HEK293T (cell line): ENCODE data around the gene TMPRSS6.

Experiments
- CTCF ChIA-PET: fragments of 350-600 bp; formaldehyde crosslinking; extraction: SDS; loops from one replicate; lab custom pipeline; 2021; ENCODE audit warnings: antibody characterized with exemption, inconsistent platforms; lab: Yijun Ruan, JAX
- POLR2A ChIA-PET: fragments of 350-600 bp; formaldehyde crosslinking; extraction: SDS; loops from one replicate; lab custom pipeline; 2020; ENCODE audit warnings: antibody characterized with exemption, inconsistent platforms; lab: Yijun Ruan, JAX
- DNase-seq: peaks from one replicate; pipeline ENCODE4 v3.0.0; 2012; ENCODE audit warnings: mixed read lengths; ENCODE audit errors: extremely low spot score
- ARNT ChIP-seq: fragments of 450-650 bp; IDR thresholded peaks from 2 replicates; pipeline ENCODE4 v1.6.1; 2017; ENCODE audit warnings: mild to moderate bottlenecking
- BHLHE40 ChIP-seq: fragments of 450-650 bp; IDR thresholded peaks from 2 replicates; pipeline ENCODE4 v1.6.1; 2016; ENCODE audit warnings: mild to moderate bottlenecking, moderate library complexity, borderline replicate concordance
- CTBP1 ChIP-seq: fragments of 450-650 bp; IDR thresholded peaks from 2 replicates; pipeline ENCODE4 v1.6.1; 2016; ENCODE audit warnings: borderline replicate concordance
- ELF4 ChIP-seq: fragments of 450-650 bp; IDR thresholded peaks from 2 replicates; pipeline ENCODE4 v1.6.1; 2017; ENCODE audit warnings: antibody characterized with exemption
- FOXA1 ChIP-seq: fragments of 450-650 bp; IDR thresholded peaks from 2 replicates; pipeline ENCODE4 v1.6.1; 2016; ENCODE audit warnings: mild to moderate bottlenecking
- FOXK2 ChIP-seq: fragments of 450-650 bp; IDR thresholded peaks from 2 replicates; pipeline ENCODE4 v1.6.1; 2016; ENCODE audit warnings: mild to moderate bottlenecking
- FOXM1 ChIP-seq: fragments of 450-650 bp; IDR thresholded peaks from 2 replicates; pipeline ENCODE4 v1.6.1; 2017; ENCODE audit warnings: mild to moderate bottlenecking, borderline replicate concordance
- HDGF ChIP-seq: fragments of 450-650 bp; IDR thresholded peaks from 2 replicates; pipeline ENCODE4 v1.6.1; 2017; ENCODE audit warnings: antibody characterized with exemption, borderline replicate concordance
- L3MBTL2 ChIP-seq: fragments of 450-650 bp; conservative IDR thresholded peaks from 2 replicates; pipeline ENCODE4 v1.6.1; 2016; ENCODE audit warnings: mild to moderate bottlenecking
- LEF1 ChIP-seq: fragments of 450-650 bp; IDR thresholded peaks from 2 replicates; pipeline ENCODE4 v1.6.1; 2017; ENCODE audit warnings: mild to moderate bottlenecking, borderline replicate concordance
- NFRKB ChIP-seq: fragments of 450-650 bp; IDR thresholded peaks from 2 replicates; pipeline ENCODE4 v1.6.1; 2016; ENCODE audit warnings: mild to moderate bottlenecking, moderate library complexity
- PKNOX1 ChIP-seq: fragments of 450-650 bp; IDR thresholded peaks from 2 replicates; pipeline ENCODE4 v1.6.1; 2016
- SP1 ChIP-seq: fragments of 450-650 bp; IDR thresholded peaks from 2 replicates; pipeline ENCODE4 v1.6.1; 2017
- SUZ12 ChIP-seq: fragments of 450-650 bp; IDR thresholded peaks from 2 replicates; pipeline ENCODE4 v1.6.1; 2016; ENCODE audit warnings: mild to moderate bottlenecking
- TARDBP ChIP-seq: fragments of 450-650 bp; IDR thresholded peaks from 2 replicates; pipeline ENCODE4 v1.6.1; 2016
- ZNF384 ChIP-seq: fragments of 450-650 bp; IDR thresholded peaks from 2 replicates; pipeline ENCODE4 v1.6.1; 2016

The TMPRSS6 gene

GRCh38 chr22:37048133-37048532 lies 61.4 kb downstream of the TMPRSS6 start:
- POLR2A ChIA-PET, result no interaction called here
- DNase-seq, result no peak
- TF ChIP-seq ARNT (no peak), TARDBP (no peak), SP1 (no peak), CTBP1 (no peak), HDGF (no peak), FOXK2 (no peak), PKNOX1 (no peak), LEF1 (no peak), BHLHE40 (no peak), FOXM1 (no peak), ZNF384 (no peak), NFRKB (no peak)
- CTCF ChIA-PET, result no interaction called here

GRCh38 chr22:37047006-37047405 lies 62.5 kb downstream of the TMPRSS6 start:
- TF ChIP-seq CTBP1, result no peak
- no peak for TF ChIP-seq L3MBTL2
- no peak for TF ChIP-seq FOXM1
- no peak for TF ChIP-seq ELF4
- no peak for TF ChIP-seq SP1
- no peak for TF ChIP-seq PKNOX1
- no peak for TF ChIP-seq ZNF384
- no peak for TF ChIP-seq NFRKB
- no peak for TF ChIP-seq SUZ12
- no peak for TF ChIP-seq FOXK2
- no peak for TF ChIP-seq ARNT
- no peak for TF ChIP-seq LEF1
- no peak for TF ChIP-seq TARDBP
- no peak for TF ChIP-seq BHLHE40
- DNase-seq, result no peak
- POLR2A ChIA-PET, result no interaction called here
- CTCF ChIA-PET, result interaction anchor here (1.1 to 1.3 kb wide), 2 partner anchors 13 to 188 kb away, joined by 3 read pairs; no protein-coding TSS in a partner anchor

GRCh38 chr22:37046589-37046988 lies 62.9 kb downstream of the TMPRSS6 start:
- DNase-seq, result no peak
- ChIA-PET CTCF (interaction anchor here (0.6 to 1.3 kb wide), 8 partner anchors 8 to 975 kb away, joined by 3 to 9 read pairs (median 4); no protein-coding TSS in a partner anchor), POLR2A (interaction anchor here (0.5 to 0.7 kb wide), 2 partner anchors 26 to 182 kb away, joined by 3 to 4 read pairs; no protein-coding TSS in a partner anchor)
- TF ChIP-seq ELF4 (no peak), HDGF (no peak), LEF1 (no peak), BHLHE40 (no peak), FOXM1 (no peak), SUZ12 (no peak)

GRCh38 chr22:37045958-37046357 lies 63.6 kb downstream of the TMPRSS6 start:
- POLR2A ChIA-PET, result interaction anchor here (0.5 to 1.1 kb wide), 3 partner anchors 25 to 183 kb away, joined by 3 to 4 read pairs (median 3); no protein-coding TSS in a partner anchor
- DNase-seq, result peak; percentile 73
- CTCF ChIA-PET, result interaction anchor here (0.6 to 1.3 kb wide), 8 partner anchors 9 to 974 kb away, joined by 3 to 9 read pairs (median 4); no protein-coding TSS in a partner anchor

More at GRCh38 chr22:37045958-37046357, 63.6 kb downstream of the TMPRSS6 start:
- TF ChIP-seq ZNF384, result no peak
- TF ChIP-seq FOXK2, result no peak
- no peak for TF ChIP-seq LEF1
- no peak for TF ChIP-seq TARDBP
- TF ChIP-seq CTBP1, result no peak
- TF ChIP-seq ARNT, result no peak
- TF ChIP-seq PKNOX1, result no peak
- no peak for TF ChIP-seq SP1
- TF ChIP-seq SUZ12, result no peak
- TF ChIP-seq FOXM1, result no peak
- TF ChIP-seq L3MBTL2, result no peak
- TF ChIP-seq FOXA1, result no peak
- TF ChIP-seq BHLHE40, result no peak
- TF ChIP-seq HDGF, result no peak
- no peak for TF ChIP-seq ELF4
- no peak for TF ChIP-seq NFRKB
